IMR-90 (cell line): Measurements from ENCODE around the gene ORM1. TPM values are rescaled to one million over a fixed set of nuclear protein-coding genes. Genes with fewer than 3 reads are reported as not detected.

ENCODE experiments used
- ATAC-seq: fragments of 200-7000 bp; cut with Tn5 transposase; 2 replicates; pipeline ENCODE4 v1.9.1; 2020; ENCODE audit warnings: low read depth, mild to moderate bottlenecking, moderate library complexity
- BruUV-seq: library from RNA; stranded (reverse); fragments of 400-500 nt; replicated peaks from 2 replicates; lab custom pipeline; 2021; lab: Mats Ljungman, UMichigan
- CTCF ChIA-PET: fragments of 300-600 bp; formaldehyde crosslinking; extraction: SDS; loops from one replicate; lab custom pipeline; 2021; ENCODE audit warnings: antibody characterized with exemption; lab: Yijun Ruan, JAX
- POLR2A ChIA-PET: fragments of 300-600 bp; sonication (Branson Sonifier 250); formaldehyde crosslinking; loops from one replicate; lab custom pipeline; 2022; ENCODE audit warnings: antibody characterized with exemption; ENCODE audit not compliant: unreplicated experiment; lab: Charles Lee
- DNase-seq: peaks from one replicate; pipeline ENCODE4 v3.0.0; 2013
- H2AFZ ChIP-seq: replicated peaks from 2 replicates; pipeline ENCODE3; 2013; ENCODE audit warnings: low read length, mild to moderate bottlenecking; ENCODE audit not compliant: poor library complexity
- H2AK5ac ChIP-seq: 2 replicates; pipeline ENCODE4 v1.6.1; 2013; ENCODE audit warnings: low read depth, low read length, inconsistent platforms
- H2AK9ac ChIP-seq: replicated peaks from 2 replicates; pipeline ENCODE3; 2013; ENCODE audit warnings: mild to moderate bottlenecking, low read depth, low read length, moderate library complexity; ENCODE audit not compliant: poor library complexity
- H2BK120ac ChIP-seq: 2 replicates; pipeline ENCODE4 v1.6.1; 2013; ENCODE audit warnings: low read depth, low read length, inconsistent platforms
- H2BK15ac ChIP-seq: 3 replicates; pipeline ENCODE4 v1.6.1; 2013; ENCODE audit warnings: low read depth, low read length, inconsistent platforms
- H2BK20ac ChIP-seq: 2 replicates; pipeline ENCODE4 v1.6.1; 2013; ENCODE audit warnings: low read depth, mild to moderate bottlenecking, inconsistent platforms, low read length, moderate library complexity
- H2BK5ac ChIP-seq: 2 replicates; pipeline ENCODE4 v1.6.1; 2013; ENCODE audit warnings: mild to moderate bottlenecking, low read depth, low read length, inconsistent platforms; ENCODE audit not compliant: poor library complexity, severe bottlenecking
- H3K14ac ChIP-seq: replicated peaks from 2 replicates; pipeline ENCODE4 v1.6.1; 2013; ENCODE audit warnings: low read depth, low read length, inconsistent platforms
- H3K18ac ChIP-seq: 2 replicates; pipeline ENCODE4 v1.6.1; 2013; ENCODE audit warnings: low read depth, low read length, control low read depth
- H3K23ac ChIP-seq: 2 replicates; pipeline ENCODE4 v1.6.1; 2013; ENCODE audit warnings: low read depth, low read length, inconsistent platforms
- H3K27ac ChIP-seq: 2 replicates; pipeline ENCODE4 v1.5.1; 2013; ENCODE audit warnings: mild to moderate bottlenecking, control low read depth, low read length; ENCODE audit not compliant: insufficient read depth
- H3K27me3 ChIP-seq: 2 replicates; pipeline ENCODE4 v1.6.1; 2013; ENCODE audit warnings: low read length; ENCODE audit not compliant: control insufficient read depth, insufficient read depth
- H3K36me3 ChIP-seq: 2 replicates; pipeline ENCODE4 v1.6.1; 2013; ENCODE audit warnings: low read length, mixed read lengths; ENCODE audit not compliant: control insufficient read depth, insufficient read depth
- H3K4ac ChIP-seq: 2 replicates; pipeline ENCODE4 v1.6.1; 2013; ENCODE audit warnings: low read depth, low read length, inconsistent platforms
- H3K4me1 ChIP-seq: 2 replicates; pipeline ENCODE4 v1.6.1; 2013; ENCODE audit warnings: low read length, mixed read lengths; ENCODE audit not compliant: control insufficient read depth, insufficient read depth
- H3K4me2 ChIP-seq: 2 replicates; pipeline ENCODE4 v1.6.1; 2013; ENCODE audit warnings: low read depth, mild to moderate bottlenecking, control low read depth, low read length, moderate library complexity
- H3K4me3 ChIP-seq: 2 replicates; pipeline ENCODE4 v1.5.1; 2013; ENCODE audit warnings: low read depth, mild to moderate bottlenecking, control low read depth, low read length, moderate library complexity; ENCODE audit not compliant: insufficient read depth
- H3K56ac ChIP-seq: 2 replicates; pipeline ENCODE4 v1.6.1; 2013; ENCODE audit warnings: low read length, inconsistent platforms; ENCODE audit not compliant: insufficient read depth; ENCODE audit errors: extremely low read depth
- H3K79me1 ChIP-seq, 2 experiments: 2 replicates each; pipeline ENCODE4 v1.6.1; 2013; ENCODE audit warnings: low read length in 2 of 2, inconsistent platforms in 1 of 2, low read depth in 1 of 2
- H3K9ac ChIP-seq: 2 replicates; pipeline ENCODE4 v1.6.1; 2013; ENCODE audit warnings: low read depth, low read length, control low read depth
- H3K9me1 ChIP-seq: 2 replicates; pipeline ENCODE4 v1.6.1; 2013; ENCODE audit warnings: low read length, inconsistent platforms; ENCODE audit not compliant: insufficient read depth
- H3K9me3 ChIP-seq: 2 replicates; pipeline ENCODE4 v1.6.1; 2013; ENCODE audit warnings: low read length; ENCODE audit not compliant: control insufficient read depth, insufficient read depth
- H4K20me1 ChIP-seq: 2 replicates; pipeline ENCODE4 v1.6.1; 2013; ENCODE audit warnings: low read length, inconsistent platforms; ENCODE audit not compliant: insufficient read depth
- H4K5ac ChIP-seq: 2 replicates; pipeline ENCODE4 v1.6.1; 2013; ENCODE audit warnings: mild to moderate bottlenecking, low read depth, low read length, control low read depth
- H4K8ac ChIP-seq, 2 experiments: 2 replicates each; pipeline ENCODE4 v1.6.1; 2013; ENCODE audit warnings: low read depth in 2 of 2, low read length in 2 of 2, control low read depth in 1 of 2, inconsistent platforms in 1 of 2
- H4K91ac ChIP-seq: 2 replicates; pipeline ENCODE4 v1.6.1; 2013; ENCODE audit warnings: low read depth, low read length, inconsistent platforms; ENCODE audit not compliant: insufficient read depth
- BHLHE40 ChIP-seq: fragments of 150-350 bp; IDR thresholded peaks from 2 replicates; pipeline ENCODE4 v1.6.1; 2016; ENCODE audit warnings: mild to moderate bottlenecking, low read depth, low read length
- CEBPB ChIP-seq: IDR thresholded peaks from 2 replicates; pipeline ENCODE4 v1.6.1; 2012; ENCODE audit warnings: low read depth, low read length, improper control_type of control experiment
- FOS ChIP-seq: fragments of 150-350 bp; IDR thresholded peaks from 2 replicates; pipeline ENCODE4 v1.6.1; 2016; ENCODE audit warnings: low read depth, low read length
- MAFK ChIP-seq: IDR thresholded peaks from 2 replicates; pipeline ENCODE4 v1.6.1; 2012; ENCODE audit warnings: low read depth, low read length, improper control_type of control experiment
- MAZ ChIP-seq: IDR thresholded peaks from 2 replicates; pipeline ENCODE4 v1.6.1; 2012; ENCODE audit warnings: low read depth, mild to moderate bottlenecking, low read length, improper control_type of control experiment, moderate library complexity, borderline replicate concordance
- POLR2A ChIP-seq: IDR thresholded peaks from 2 replicates; pipeline ENCODE4 v1.6.1; 2012; ENCODE audit warnings: mild to moderate bottlenecking, low read depth, low read length
- RCOR1 ChIP-seq: IDR thresholded peaks from 2 replicates; pipeline ENCODE4 v1.6.1; 2012; ENCODE audit warnings: mild to moderate bottlenecking, low read length, improper control_type of control experiment; ENCODE audit not compliant: insufficient replicate concordance
- SMC3 ChIP-seq: fragments of 150-350 bp; IDR thresholded peaks from 2 replicates; pipeline ENCODE4 v1.6.1; 2016; ENCODE audit warnings: low read depth, mild to moderate bottlenecking, antibody characterized with exemption, low read length, moderate library complexity
- WGBS, 2 experiments: methylation state at CpG; one replicate each; pipeline versions ENCODE4 v1.1.5 to v1.1.7; 2013; ENCODE audit warnings: missing lambda C conversion rate in 2 of 2; ENCODE audit not compliant: insufficient read length in 1 of 2; ENCODE audit errors: extremely low coverage in 2 of 2; 5-methylcytosine and 5-hydroxymethylcytosine counted together
- dilution Hi-C: fragments of 300-500 bp; cut with HindIII; formaldehyde crosslinking; loops from one replicate; pipeline ENCODE4 v1.14.3; 2018; ENCODE audit warnings: low sequenced_read_pairs; ENCODE audit not compliant: unreplicated experiment
- in situ Hi-C: fragments of 300-500 bp; cut with MboI; formaldehyde crosslinking; loops from 3 replicates; pipeline ENCODE4 v1.14.3; 2019; ENCODE audit warnings: low sequenced_read_pairs, inconsistent platforms, mixed read lengths
- intact Hi-C: fragments of 100-400 bp; cut with micrococcal nuclease; formaldehyde crosslinking; loops from 2 replicates; pipeline ENCODE4 v1.10.0; 2022
- polyA plus RNA-seq, 3 experiments: library from polyadenylated mRNA; depleted of rRNA; stranded (reverse); fragments of >200 nt; gene quantifications; 2 replicates each; pipeline ENCODE4 v1.2.3, GENCODE V29; 2012; ENCODE audit warnings: low replicate concordance in 1 of 3
- total RNA-seq: library from RNA; depleted of rRNA; stranded (reverse); fragments of >200 nt; gene quantifications from 2 replicates; pipeline ENCODE4 v1.2.3, GENCODE V29; 2012
- TF ChIP-seq, protein P1 (sequence below): fragments of 150-350 bp; IDR thresholded peaks from 2 replicates; pipeline ENCODE4 v1.6.1; 2017; ENCODE audit warnings: mild to moderate bottlenecking, antibody characterized with exemption, low read length, low read depth
- TF ChIP-seq, protein P2 (sequence below): fragments of 150-350 bp; IDR thresholded peaks from 2 replicates; pipeline ENCODE4 v1.6.1; 2016; ENCODE audit warnings: low read depth, mild to moderate bottlenecking, low read length, moderate library complexity, borderline replicate concordance

The ORM1 gene
- total and polyA plus RNA-seq, 2 of the 4 experiments (the other 2 are of a cell fraction), result 0.18 TPM; not detected in 1

DNA sequence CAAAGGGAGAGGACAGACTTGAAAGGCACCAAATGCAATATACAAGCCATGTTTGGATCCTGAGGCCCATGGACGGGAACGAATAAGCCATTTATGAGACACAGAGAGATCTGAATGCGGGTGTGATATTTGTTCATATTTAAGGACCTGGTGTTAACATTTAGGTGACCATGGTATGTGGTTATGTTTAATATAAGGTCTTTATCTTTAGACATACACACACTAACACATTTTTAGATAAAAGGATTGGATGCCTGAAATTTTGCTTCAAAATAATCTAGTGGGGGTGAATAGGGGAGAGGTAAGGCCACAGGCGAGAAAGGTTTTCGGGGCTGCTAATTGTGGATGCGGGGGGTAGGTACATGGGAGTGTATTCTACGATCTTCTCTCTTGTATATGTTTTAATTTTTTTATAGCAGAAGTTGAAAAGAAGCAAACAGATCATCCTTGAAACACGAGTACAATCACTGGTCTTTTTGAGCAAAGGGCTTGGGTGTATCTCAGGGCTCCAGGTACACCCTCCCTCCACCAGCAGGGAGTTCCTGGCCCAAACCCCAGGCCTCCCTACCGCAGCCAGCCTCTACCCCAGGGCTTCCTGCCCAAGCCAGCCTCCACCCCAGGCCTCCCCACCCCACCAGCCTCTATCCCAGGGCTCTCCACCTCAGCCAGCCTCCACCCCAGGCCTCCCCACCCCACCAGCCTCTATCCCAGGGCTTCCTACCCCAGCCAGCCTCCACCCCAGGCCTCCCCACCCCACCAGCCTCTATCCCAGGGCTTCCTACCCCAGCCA, 52.7 kb downstream of the ORM1 start:
- peaks cover 9% of the 10 kb centered on the region for H3K9me1 ChIP-seq
- no peak overlapping the region for H3K9ac ChIP-seq
- no peak overlapping the region for H3K14ac ChIP-seq
- H3K79me1 ChIP-seq, result peaks cover 12 to 18% of the 10 kb centered on the region in 2 experiments
- no peak overlapping the region for H3K4ac ChIP-seq
- 100% methylated on average over 1 of the region's 9 CpGs; no CpG with 5 or more reads in 1 of the 2 experiments for WGBS, 2 experiments
- no peak overlapping the region for H3K18ac ChIP-seq
- ChIA-PET CTCF (no interaction called here), POLR2A (no interaction called here)
- H3K23ac ChIP-seq, result no peak overlapping the region
- H3K4me1 ChIP-seq, result no peaks in the 10 kb centered on the region
- no peak overlapping the region for H3K4me2 ChIP-seq
- H4K8ac ChIP-seq, result no peak overlapping the region
- H3K9me3 ChIP-seq, result no peaks in the 10 kb centered on the region
- H4K91ac ChIP-seq, result no peak overlapping the region
- H4K20me1 ChIP-seq, result peaks cover 6% of the 10 kb centered on the region; the same call in 1 of the 2 replicates
- H4K5ac ChIP-seq, result no peak overlapping the region
- DNase-seq, result no peak
- BruUV-seq, result no TSS peak
- no peak overlapping the region for H3K56ac ChIP-seq
- no peak overlapping the region for H2BK5ac ChIP-seq
- no peak overlapping the region for H2BK15ac ChIP-seq
- dilution Hi-C loops, result no loop called here
- H2BK120ac ChIP-seq, result no peak overlapping the region
- in situ Hi-C loops, result no loop called here
- H2AFZ ChIP-seq, result no peak overlapping the region
- no peak overlapping the region for H3K4me3 ChIP-seq
- peaks cover 47% of the 10 kb centered on the region for H3K36me3 ChIP-seq
- H2AK5ac ChIP-seq, result no peak overlapping the region
- no peak overlapping the region for H2BK20ac ChIP-seq
- intact Hi-C loops, result no loop called here
- ATAC-seq, result no peak
- no peak overlapping the region for H2AK9ac ChIP-seq
- H3K27me3 ChIP-seq, result no peaks in the 10 kb centered on the region
- H3K27ac ChIP-seq, result no peak overlapping the region
- TF ChIP-seq SMC3 (no peak), MAZ (no peak), CEBPB (no peak), POLR2A (no peak), MAFK (no peak), RCOR1 (no peak), FOS (no peak), BHLHE40 (no peak)
- TF ChIP-seq, protein P1, sequence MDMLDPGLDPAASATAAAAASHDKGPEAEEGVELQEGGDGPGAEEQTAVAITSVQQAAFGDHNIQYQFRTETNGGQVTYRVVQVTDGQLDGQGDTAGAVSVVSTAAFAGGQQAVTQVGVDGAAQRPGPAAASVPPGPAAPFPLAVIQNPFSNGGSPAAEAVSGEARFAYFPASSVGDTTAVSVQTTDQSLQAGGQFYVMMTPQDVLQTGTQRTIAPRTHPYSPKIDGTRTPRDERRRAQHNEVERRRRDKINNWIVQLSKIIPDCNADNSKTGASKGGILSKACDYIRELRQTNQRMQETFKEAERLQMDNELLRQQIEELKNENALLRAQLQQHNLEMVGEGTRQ, result no peak
- TF ChIP-seq, protein P2, sequence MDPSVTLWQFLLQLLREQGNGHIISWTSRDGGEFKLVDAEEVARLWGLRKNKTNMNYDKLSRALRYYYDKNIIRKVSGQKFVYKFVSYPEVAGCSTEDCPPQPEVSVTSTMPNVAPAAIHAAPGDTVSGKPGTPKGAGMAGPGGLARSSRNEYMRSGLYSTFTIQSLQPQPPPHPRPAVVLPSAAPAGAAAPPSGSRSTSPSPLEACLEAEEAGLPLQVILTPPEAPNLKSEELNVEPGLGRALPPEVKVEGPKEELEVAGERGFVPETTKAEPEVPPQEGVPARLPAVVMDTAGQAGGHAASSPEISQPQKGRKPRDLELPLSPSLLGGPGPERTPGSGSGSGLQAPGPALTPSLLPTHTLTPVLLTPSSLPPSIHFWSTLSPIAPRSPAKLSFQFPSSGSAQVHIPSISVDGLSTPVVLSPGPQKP, result no peak
